NCI-H226 (cell line): Measurements from ENCODE around the gene MRPS25.
"Not testable (repeated sequence)": the region's sequence is repeated elsewhere in the genome, so short reads cannot be mapped to it uniquely, and the experiment has no call there.

Source experiments
- DNase-seq: peaks from one replicate; pipeline ENCODE4 v3.0.0-alpha.2; 2015

Gene MRPS25

GRCh38 chr3:15042936-15043335, 22.2 kb downstream of the MRPS25 start:
- DNase-seq, result no peak

GRCh38 chr3:15041950-15042349, 23.2 kb downstream of the MRPS25 start:
- DNase-seq, result no peak

- no peak for DNase-seq
These were observed 24.3 kb downstream of the MRPS25 start for GRCh38 chr3:15040844-15041243.

- no peak for DNase-seq
These were observed 26.8 kb downstream of the MRPS25 start for GRCh38 chr3:15038306-15038705.

GRCh38 chr3:15033103-15033502, 32.0 kb downstream of the MRPS25 start:
- DNase-seq, result no peak

- DNase-seq, result no peak
These were observed 32.5 kb downstream of the MRPS25 start for GRCh38 chr3:15032650-15033049.

GRCh38 chr3:15029625-15030024, 35.5 kb downstream of the MRPS25 start:
- no peak for DNase-seq

GRCh38 chr3:15023719-15024118, 41.4 kb downstream of the MRPS25 start:
- DNase-seq, result no peak

- no peak for DNase-seq
These were observed 41.9 kb downstream of the MRPS25 start for GRCh38 chr3:15023249-15023648.

- no peak for DNase-seq
These were observed 47.9 kb downstream of the MRPS25 start for GRCh38 chr3:15017191-15017590.

- DNase-seq, result no peak
These were observed 49.7 kb downstream of the MRPS25 start for GRCh38 chr3:15015456-15015855.

GRCh38 chr3:15014606-15015328, 50.3 kb downstream of the MRPS25 start:
- DNase-seq, result no peak

- no peak for DNase-seq
These were observed 53.9 kb downstream of the MRPS25 start for GRCh38 chr3:15011174-15011573.

GRCh38 chr3:15010664-15011063, 54.5 kb downstream of the MRPS25 start:
- DNase-seq, result no peak

- no peak for DNase-seq
These were observed 55.9 kb downstream of the MRPS25 start for GRCh38 chr3:15009167-15009566.

- peak; percentile 75 for DNase-seq
These were observed 57.4 kb downstream of the MRPS25 start for GRCh38 chr3:15007681-15008141.

GRCh38 chr3:14999182-14999581, 65.9 kb downstream of the MRPS25 start:
- DNase-seq, result not testable (repeated sequence)
